Trophoblast cell (in vitro differentiated cells and primary cell): ENCODE data around the gene CNIH1.

Source experiments
- DNase-seq, 2 donors: peaks; one replicate each; pipeline ENCODE4 v3.0.0-alpha.2; 2016
- H2AFZ ChIP-seq: 2 replicates; pipeline ENCODE4 v1.6.1; 2013; ENCODE audit warnings: low read length, moderate library complexity, mild to moderate bottlenecking; ENCODE audit not compliant: insufficient read depth, poor library complexity
- H2AK5ac ChIP-seq: 2 replicates; pipeline ENCODE4 v1.6.1; 2013; ENCODE audit warnings: mild to moderate bottlenecking, low read length
- H2BK120ac ChIP-seq: 2 replicates; pipeline ENCODE4 v1.6.1; 2013; ENCODE audit warnings: low read length, mild to moderate bottlenecking, moderate library complexity; ENCODE audit not compliant: insufficient read depth, poor library complexity
- H2BK12ac ChIP-seq: 2 replicates; pipeline ENCODE4 v1.6.1; 2013; ENCODE audit warnings: mild to moderate bottlenecking, low read length, moderate library complexity
- H2BK5ac ChIP-seq: 2 replicates; pipeline ENCODE4 v1.6.1; 2013; ENCODE audit warnings: low read length, low read depth, moderate library complexity, mild to moderate bottlenecking; ENCODE audit not compliant: poor library complexity
- H3K14ac ChIP-seq: 2 replicates; pipeline ENCODE4 v1.6.1; 2013; ENCODE audit warnings: mild to moderate bottlenecking, low read length
- H3K18ac ChIP-seq: 2 replicates; pipeline ENCODE4 v1.6.1; 2013; ENCODE audit warnings: mild to moderate bottlenecking, low read length
- H3K23ac ChIP-seq: 2 replicates; pipeline ENCODE4 v1.6.1; 2013; ENCODE audit warnings: low read length
- H3K27ac ChIP-seq: 2 replicates; pipeline ENCODE4 v1.5.1; 2013; ENCODE audit warnings: low read depth, mild to moderate bottlenecking, inconsistent platforms, low read length, moderate library complexity
- H3K27me3 ChIP-seq: 2 replicates; pipeline ENCODE4 v1.6.1; 2013; ENCODE audit warnings: inconsistent platforms, mild to moderate bottlenecking, low read length, moderate library complexity; ENCODE audit not compliant: insufficient read depth
- H3K36me3 ChIP-seq, 2 experiments: 1 replicate in 1 of 2; 2 replicates in 1 of 2; pipeline ENCODE4 v1.6.1; 2013; ENCODE audit warnings: low read length in 2 of 2, mild to moderate bottlenecking in 2 of 2, moderate library complexity in 1 of 2; ENCODE audit not compliant: insufficient read depth in 2 of 2, control insufficient read depth in 1 of 2
- H3K4ac ChIP-seq: 2 replicates; pipeline ENCODE4 v1.6.1; 2013; ENCODE audit warnings: low read depth, mild to moderate bottlenecking, low read length, moderate library complexity
- H3K4me1 ChIP-seq, 2 experiments: 1 replicate in 1 of 2; 2 replicates in 1 of 2; pipeline ENCODE4 v1.6.1; 2013; ENCODE audit warnings: low read length in 2 of 2, mild to moderate bottlenecking in 2 of 2, moderate library complexity in 1 of 2; ENCODE audit not compliant: insufficient read depth in 2 of 2, control insufficient read depth in 1 of 2
- H3K4me2 ChIP-seq: 2 replicates; pipeline ENCODE4 v1.6.1; 2013; ENCODE audit warnings: inconsistent platforms, mild to moderate bottlenecking, low read length, moderate library complexity
- H3K4me3 ChIP-seq: 2 replicates; pipeline ENCODE4 v1.5.1; 2013; ENCODE audit warnings: mild to moderate bottlenecking, low read depth, low read length, inconsistent platforms
- H3K79me1 ChIP-seq: one replicate; pipeline ENCODE4 v1.6.1; 2013; ENCODE audit warnings: low read length
- H3K79me2 ChIP-seq: 2 replicates; pipeline ENCODE4 v1.6.1; 2013; ENCODE audit warnings: low read length, mild to moderate bottlenecking; ENCODE audit not compliant: control insufficient read depth, insufficient read depth, poor library complexity
- H3K9ac ChIP-seq: 2 replicates; pipeline ENCODE4 v1.6.1; 2013; ENCODE audit warnings: mild to moderate bottlenecking, low read length
- H3K9me3 ChIP-seq: 2 replicates; pipeline ENCODE4 v1.6.1; 2013; ENCODE audit warnings: low read depth, mild to moderate bottlenecking, control low read depth, inconsistent platforms, low read length; ENCODE audit not compliant: insufficient read depth
- H4K12ac ChIP-seq: 2 replicates; pipeline ENCODE4 v1.6.1; 2013; ENCODE audit warnings: low read depth, mild to moderate bottlenecking, low read length, moderate library complexity
- H4K8ac ChIP-seq: 2 replicates; pipeline ENCODE4 v1.6.1; 2013; ENCODE audit warnings: low read depth, mild to moderate bottlenecking, low read length, moderate library complexity
- H4K91ac ChIP-seq: one replicate; pipeline ENCODE4 v1.6.1; 2013; ENCODE audit warnings: low read depth, mild to moderate bottlenecking, low read length, moderate library complexity
- WGBS: extraction: QIAGEN DNeasy Blood & Tissue Kit; methylation state at CpG from one replicate; pipeline ENCODE4 v1.1.7; 2013; ENCODE audit warnings: missing lambda C conversion rate; ENCODE audit not compliant: insufficient read length, insufficient coverage; ENCODE audit errors: extremely low coverage; 5-methylcytosine and 5-hydroxymethylcytosine counted together

Gene CNIH1

GRCh38 chr14:54472315-54472714 lies 31.1 kb upstream of the CNIH1 start:
- peak in 1 of 2 donors; percentile 10 for DNase-seq
- Histone ChIP-seq H2AFZ (no peak overlapping the region), H3K4me3 (no peak overlapping the region), H3K9me3 (peaks cover 2% of the 10 kb centered on the region), H3K4ac (no peak overlapping the region), H2BK5ac (no peak overlapping the region), H4K91ac (no peak overlapping the region), H2BK12ac (no peak overlapping the region), H3K9ac (no peak overlapping the region), H3K14ac (no peak overlapping the region), H3K36me3 (peaks cover 0 to 2% of the 10 kb centered on the region in 2 experiments), H3K27me3 (no peaks in the 10 kb centered on the region), H3K4me1 (peaks cover 0 to 6% of the 10 kb centered on the region in 2 experiments), H3K79me2 (no peaks in the 10 kb centered on the region), H2AK5ac (no peak overlapping the region), H2BK120ac (no peak overlapping the region), H3K4me2 (no peak overlapping the region), H3K18ac (no peak overlapping the region), H4K12ac (no peak overlapping the region), H3K27ac (no peak overlapping the region), H4K8ac (no peak overlapping the region), H3K79me1 (no peaks in the 10 kb centered on the region), H3K23ac (no peak overlapping the region)
- no CpG with 5 or more reads among the region's 4 CpGs for WGBS

- H2AFZ ChIP-seq: no peak overlapping the region
- no peak overlapping the region for H4K12ac ChIP-seq
- DNase-seq: no peak
- no peak overlapping the region for H2BK120ac ChIP-seq
- H3K14ac ChIP-seq: no peak overlapping the region
- no peaks in the 10 kb centered on the region for H3K79me2 ChIP-seq
- peaks cover 0 to 6% of the 10 kb centered on the region in 2 experiments for H3K4me1 ChIP-seq
- no peak overlapping the region for H3K18ac ChIP-seq
- H2BK5ac ChIP-seq: no peak overlapping the region
- no peak overlapping the region for H4K91ac ChIP-seq
- H3K4me2 ChIP-seq: no peak overlapping the region
- peaks cover 0 to 2% of the 10 kb centered on the region in 2 experiments for H3K36me3 ChIP-seq
- no peak overlapping the region for H3K27ac ChIP-seq
- no peak overlapping the region for H2BK12ac ChIP-seq
- H3K9ac ChIP-seq: no peak overlapping the region
- H3K23ac ChIP-seq: no peak overlapping the region
- no peak overlapping the region for H4K8ac ChIP-seq
- no CpG with 5 or more reads among the region's 4 CpGs for WGBS
- H3K79me1 ChIP-seq: no peaks in the 10 kb centered on the region
- H3K9me3 ChIP-seq: peaks cover 4% of the 10 kb centered on the region
- H3K4me3 ChIP-seq: no peak overlapping the region
- no peak overlapping the region for H3K4ac ChIP-seq
- no peak overlapping the region for H2AK5ac ChIP-seq
- no peaks in the 10 kb centered on the region for H3K27me3 ChIP-seq
Measured at GRCh38 chr14:54471641-54472040, 30.5 kb upstream of the CNIH1 start.

- H3K79me2 ChIP-seq: no peaks in the 10 kb centered on the region
- H2AK5ac ChIP-seq: no peak overlapping the region
- no peak overlapping the region for H2BK5ac ChIP-seq
- H2BK120ac ChIP-seq: no peak overlapping the region
- no CpG with 5 or more reads among the region's 4 CpGs for WGBS
- H3K23ac ChIP-seq: no peak overlapping the region
- peaks cover 0 to 2% of the 10 kb centered on the region in 2 experiments for H3K36me3 ChIP-seq
- no peak overlapping the region for H4K91ac ChIP-seq
- no peak overlapping the region for H3K27ac ChIP-seq
- DNase-seq: no peak
- H3K27me3 ChIP-seq: no peaks in the 10 kb centered on the region
- no peak overlapping the region for H3K4ac ChIP-seq
- H4K8ac ChIP-seq: no peak overlapping the region
- no peak overlapping the region for H2AFZ ChIP-seq
- H3K4me2 ChIP-seq: no peak overlapping the region
- peaks cover 0 to 6% of the 10 kb centered on the region in 2 experiments for H3K4me1 ChIP-seq
- H3K4me3 ChIP-seq: no peak overlapping the region
- H3K9ac ChIP-seq: no peak overlapping the region
- peaks cover 4% of the 10 kb centered on the region for H3K9me3 ChIP-seq
- no peak overlapping the region for H2BK12ac ChIP-seq
- H3K18ac ChIP-seq: no peak overlapping the region
- no peak overlapping the region for H3K14ac ChIP-seq
- H3K79me1 ChIP-seq: no peaks in the 10 kb centered on the region
- H4K12ac ChIP-seq: no peak overlapping the region
Measured at GRCh38 chr14:54470701-54471100, 29.5 kb upstream of the CNIH1 start.

GRCh38 chr14:54467280-54467679 lies 26.1 kb upstream of the CNIH1 start:
- Histone ChIP-seq H3K27ac (no peak overlapping the region), H3K4me3 (no peak overlapping the region), H3K79me2 (no peaks in the 10 kb centered on the region), H2BK5ac (no peak overlapping the region), H3K23ac (no peak overlapping the region), H4K91ac (no peak overlapping the region), H3K9me3 (peaks cover 4% of the 10 kb centered on the region), H3K27me3 (no peaks in the 10 kb centered on the region), H3K36me3 (no peaks in the 10 kb centered on the region), H2AK5ac (no peak overlapping the region), H4K12ac (no peak overlapping the region), H4K8ac (no peak overlapping the region), H3K79me1 (no peaks in the 10 kb centered on the region), H2BK12ac (no peak overlapping the region), H3K4ac (no peak overlapping the region), H2AFZ (no peak overlapping the region), H3K14ac (no peak overlapping the region), H2BK120ac (no peak overlapping the region), H3K4me1 (no peaks in the 10 kb centered on the region), H3K9ac (no peak overlapping the region), H3K18ac (no peak overlapping the region), H3K4me2 (no peak overlapping the region)
- no peak for DNase-seq
